Lower leg skin (tissue), 4 donors: ENCODE results near the gene HK2. TPM values are rescaled to one million over a fixed set of nuclear protein-coding genes. Genes with fewer than 3 reads are reported as not detected.
A peak's percentile ranks its signal among the peaks of the same experiment; 100 is the strongest.
"Not testable (repeated sequence)": the region's sequence is repeated elsewhere in the genome, so short reads cannot be mapped to it uniquely, and the experiment has no call there.

Experiments
- DNase-seq, 2 donors: peaks; one replicate each; pipeline ENCODE4 v3.0.0-alpha.2; 2019; ENCODE audit warnings: low spot score in 2 of 2
- H3K4me3 ChIP-seq: fragments of 200-600 bp; sonication (generic); 2 replicates; pipeline ENCODE4 v1.5.1; 2017; ENCODE audit warnings: mild to moderate bottlenecking, low read depth; ENCODE audit not compliant: poor library complexity, severe bottlenecking
- CTCF ChIP-seq, 3 donors: fragments of 450-650 bp; IDR thresholded peaks; one replicate each; pipeline ENCODE4 v1.5.1; 2016; ENCODE audit warnings: antibody characterized with exemption in 3 of 3, mild to moderate bottlenecking in 3 of 3, moderate library complexity in 2 of 3
- POLR2A ChIP-seq, 2 donors: fragments of 450-650 bp; IDR thresholded peaks; one replicate each; pipeline ENCODE4 v1.6.1; 2016 to 2017; ENCODE audit warnings: antibody characterized with exemption in 2 of 2, mild to moderate bottlenecking in 1 of 2, moderate library complexity in 1 of 2
- WGBS, 2 donors: methylation state at CpG; one replicate each; pipeline ENCODE4 v1.1.5; 2018; 5-methylcytosine and 5-hydroxymethylcytosine counted together
- intact Hi-C: fragments of 100-400 bp; cut with DNase I; formaldehyde crosslinking; loops from one replicate; pipeline ENCODE4 v1.15.0; 2023; ENCODE audit warnings: low total_unique reads
- total RNA-seq, 4 donors: library from RNA; depleted of rRNA; stranded (reverse); fragments of >200 nt; gene quantifications; one replicate each; pipeline ENCODE4 v1.1.0, GENCODE V29; 2016

HK2 gene
- total RNA-seq, 4 donors from 2014 or later, result 22.4 to 27.3 (median 25.8) TPM

GRCh38 chr2:74846481-74846880 lies 12.6 kb downstream of the HK2 start:
- no peak for TF ChIP-seq CTCF (IDR thresholded peaks at IDR 0.05)
- TF ChIP-seq POLR2A (IDR thresholded peaks at IDR 0.05), result no peak
- intact Hi-C loops, result no loop called here
- H3K4me3 ChIP-seq, result no peak overlapping the region
- no peak for DNase-seq
- WGBS, 2 donors, result 96 to 97% methylated on average over 2 of the region's 2 CpGs

- no peak overlapping the region for H3K4me3 ChIP-seq
- DNase-seq, result no peak
- intact Hi-C loops, result no loop called here
- TF ChIP-seq CTCF (IDR thresholded peaks at IDR 0.05), result no peak
- no peak for TF ChIP-seq POLR2A (IDR thresholded peaks at IDR 0.05)
- WGBS, 2 donors, result 84 to 86% methylated on average over 10 of the region's 10 CpGs
These were observed 13.3 kb downstream of the HK2 start for GRCh38 chr2:74847070-74847858.

- H3K4me3 ChIP-seq, result no peak overlapping the region
- intact Hi-C loops, result no loop called here
- DNase-seq, result peak in 1 of 2 donors; percentile 35
- 43 to 51% methylated on average over 8 of the region's 8 CpGs for WGBS, 2 donors
- no peak for TF ChIP-seq CTCF (IDR thresholded peaks at IDR 0.05)
- TF ChIP-seq POLR2A (IDR thresholded peaks at IDR 0.05), result no peak
These were observed 15.4 kb downstream of the HK2 start for GRCh38 chr2:74849228-74849892.

- 85 to 90% methylated on average over 3 of the region's 3 CpGs for WGBS, 2 donors
- no peak overlapping the region for H3K4me3 ChIP-seq
- no peak for TF ChIP-seq CTCF (IDR thresholded peaks at IDR 0.05)
- TF ChIP-seq POLR2A (IDR thresholded peaks at IDR 0.05), result no peak
- intact Hi-C loops, result no loop called here
- DNase-seq, result no peak
These were observed 16.7 kb downstream of the HK2 start for GRCh38 chr2:74850496-74851190.

- TF ChIP-seq POLR2A (IDR thresholded peaks at IDR 0.05) (no peak), CTCF (IDR thresholded peaks at IDR 0.05) (no peak)
- whole genome bisulfite sequencing, 2 donors, result 84 to 86% methylated on average over 8 of the region's 8 CpGs
- no peak overlapping the region for H3K4me3 ChIP-seq
- intact Hi-C loops, result no loop called here
- DNase-seq, result no peak
These were observed 17.3 kb downstream of the HK2 start for GRCh38 chr2:74851191-74851566.

- 94 to 95% methylated on average over 8 of the region's 8 CpGs for WGBS, 2 donors
- H3K4me3 ChIP-seq, DNase-seq, intact Hi-C loops: not testable (repeated sequence)
These were observed 19.4 kb downstream of the HK2 start for GRCh38 chr2:74853360-74853759.
